ENCODE measurements around the gene BCAS4. TPM values are rescaled to one million over a fixed set of nuclear protein-coding genes. Genes with fewer than 3 reads are reported as not detected.

Gene BCAS4
- total RNA-seq, 1 experiment from 2014 or later, result 7.9 TPM

DNA sequence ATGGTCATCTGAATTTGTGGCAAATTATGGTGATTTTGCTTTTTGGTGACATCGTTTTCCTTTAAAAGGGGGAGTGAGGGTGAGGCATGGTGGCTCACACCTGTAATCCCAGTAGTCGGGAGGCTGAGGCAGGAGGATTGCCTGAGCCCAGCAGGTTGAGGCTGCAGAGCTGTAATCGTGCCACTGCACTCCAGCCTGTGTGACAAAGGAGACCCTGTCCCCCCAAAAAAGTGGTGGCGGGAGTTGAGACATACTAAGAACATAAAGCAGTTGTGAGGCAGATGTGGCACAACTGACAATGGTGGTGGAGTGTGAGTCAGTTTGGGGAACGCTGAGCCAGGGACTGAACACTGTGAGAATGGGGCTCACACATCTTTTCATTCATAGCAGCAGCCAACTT is 90.9 kb downstream of the BCAS4 start:
- no peaks in the 10 kb centered on the region for H3K4me1 Mint-ChIP-seq (ENCODE audit: insufficient read depth, unreplicated experiment)
- BruUV-seq (replicated peaks), result no TSS peak
- no peaks in the 10 kb centered on the region for H3K27me3 Mint-ChIP-seq (ENCODE audit: insufficient read depth, unreplicated experiment)
- H3K4me3 Mint-ChIP-seq (ENCODE audit: unreplicated experiment), result no peak overlapping the region
- intact Hi-C loops (cut with micrococcal nuclease), result loop anchor here (5.0 kb wide), 1 partner anchor 68 kb away; no protein-coding TSS in a partner anchor
- no peak for DNase-seq (ENCODE audit: unreplicated experiment)
- H3K36me3 Mint-ChIP-seq (ENCODE audit: insufficient read depth, unreplicated experiment), result peaks cover 44% of the 10 kb centered on the region
- ChIA-PET CTCF (interaction anchor here (0.6 to 2.4 kb wide), 8 partner anchors 8 to 101 kb away, joined by 3 to 13 read pairs (median 4); partner anchors contain the start of gene BCAS4), POLR2A (interaction anchor here (0.9 to 1.7 kb wide), 5 partner anchors 15 to 38 kb away, joined by 3 to 7 read pairs (median 5); no protein-coding TSS in a partner anchor)
- H3K9me3 Mint-ChIP-seq (ENCODE audit: unreplicated experiment), result no peaks in the 10 kb centered on the region
- TF ChIP-seq, protein P1, sequence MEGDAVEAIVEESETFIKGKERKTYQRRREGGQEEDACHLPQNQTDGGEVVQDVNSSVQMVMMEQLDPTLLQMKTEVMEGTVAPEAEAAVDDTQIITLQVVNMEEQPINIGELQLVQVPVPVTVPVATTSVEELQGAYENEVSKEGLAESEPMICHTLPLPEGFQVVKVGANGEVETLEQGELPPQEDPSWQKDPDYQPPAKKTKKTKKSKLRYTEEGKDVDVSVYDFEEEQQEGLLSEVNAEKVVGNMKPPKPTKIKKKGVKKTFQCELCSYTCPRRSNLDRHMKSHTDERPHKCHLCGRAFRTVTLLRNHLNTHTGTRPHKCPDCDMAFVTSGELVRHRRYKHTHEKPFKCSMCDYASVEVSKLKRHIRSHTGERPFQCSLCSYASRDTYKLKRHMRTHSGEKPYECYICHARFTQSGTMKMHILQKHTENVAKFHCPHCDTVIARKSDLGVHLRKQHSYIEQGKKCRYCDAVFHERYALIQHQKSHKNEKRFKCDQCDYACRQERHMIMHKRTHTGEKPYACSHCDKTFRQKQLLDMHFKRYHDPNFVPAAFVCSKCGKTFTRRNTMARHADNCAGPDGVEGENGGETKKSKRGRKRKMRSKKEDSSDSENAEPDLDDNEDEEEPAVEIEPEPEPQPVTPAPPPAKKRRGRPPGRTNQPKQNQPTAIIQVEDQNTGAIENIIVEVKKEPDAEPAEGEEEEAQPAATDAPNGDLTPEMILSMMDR (IDR thresholded peaks at IDR 0.05; ENCODE audit: unreplicated experiment), result no peak
- H3K27ac Mint-ChIP-seq (ENCODE audit: low read depth, unreplicated experiment), result no peak overlapping the region

DNA sequence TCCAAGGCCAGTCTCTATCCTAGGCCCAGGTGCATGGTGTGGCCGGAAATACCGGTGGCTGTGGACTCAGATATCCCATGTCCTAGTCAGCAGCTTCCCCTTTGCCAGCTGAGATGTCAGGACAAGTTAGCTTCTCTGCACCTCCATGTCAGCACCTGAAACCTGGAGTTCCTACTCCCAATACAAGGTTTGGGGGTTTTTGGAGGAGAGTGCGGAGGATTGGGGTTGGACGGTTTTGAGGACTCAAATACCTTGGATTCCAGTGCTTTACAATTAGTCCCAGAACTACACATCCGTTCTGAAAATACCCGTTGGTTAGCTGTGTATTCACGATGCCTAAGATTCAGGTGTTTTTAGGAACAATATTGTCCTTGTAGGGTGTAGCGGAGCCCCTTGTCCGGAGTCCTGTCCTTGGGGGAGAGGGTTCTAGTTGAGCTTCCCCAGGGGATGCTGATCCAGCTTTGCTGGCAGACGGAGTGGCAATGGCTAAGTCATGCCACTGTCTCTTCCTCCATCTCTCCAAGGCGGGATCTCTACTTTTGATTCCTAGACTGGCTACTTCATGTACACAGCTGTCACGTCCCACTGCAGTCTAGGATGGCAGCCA is 91.4 kb downstream of the BCAS4 start:
- Mint-ChIP-seq H3K27me3 (ENCODE audit: insufficient read depth, unreplicated experiment) (no peaks in the 10 kb centered on the region), H3K27ac (ENCODE audit: low read depth, unreplicated experiment) (no peak overlapping the region), H3K9me3 (ENCODE audit: unreplicated experiment) (no peaks in the 10 kb centered on the region), H3K4me1 (ENCODE audit: insufficient read depth, unreplicated experiment) (no peaks in the 10 kb centered on the region), H3K4me3 (ENCODE audit: unreplicated experiment) (no peak overlapping the region), H3K36me3 (ENCODE audit: insufficient read depth, unreplicated experiment) (peaks cover 49% of the 10 kb centered on the region)
- no peak for DNase-seq (ENCODE audit: unreplicated experiment)
- no TSS peak for BruUV-seq (replicated peaks)
- TF ChIP-seq, protein P1 (IDR thresholded peaks at IDR 0.05; ENCODE audit: unreplicated experiment), result no peak
- ChIA-PET POLR2A (interaction anchor here (0.9 to 1.4 kb wide), 4 partner anchors 14 to 39 kb away, joined by 3 to 7 read pairs (median 4); no protein-coding TSS in a partner anchor), CTCF (interaction anchor here (0.6 to 2.4 kb wide), 7 partner anchors 9 to 100 kb away, joined by 3 to 13 read pairs (median 4); partner anchors contain the start of gene BCAS4)
- intact Hi-C loops (cut with micrococcal nuclease), result loop anchor here (5.0 kb wide), 1 partner anchor 69 kb away; no protein-coding TSS in a partner anchor

DNA sequence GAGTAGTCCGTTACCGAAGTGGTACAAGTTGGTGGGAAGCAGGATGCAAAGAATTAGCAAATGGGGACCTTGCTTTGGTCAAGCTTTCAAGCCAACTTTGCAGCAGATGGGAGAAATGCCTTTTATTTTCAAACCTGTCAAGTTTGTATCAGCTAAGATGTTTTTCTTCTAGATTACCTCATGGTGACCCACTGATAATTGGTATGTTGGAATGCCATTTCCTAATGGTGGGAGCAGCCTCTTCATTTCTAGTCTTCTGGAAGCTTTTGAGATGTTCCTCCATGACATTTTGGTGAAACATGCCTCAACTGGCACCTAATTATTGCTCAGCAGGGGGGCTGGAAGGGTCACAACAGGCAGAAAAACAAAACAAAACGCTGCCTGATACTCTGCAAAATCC is 92.7 kb downstream of the BCAS4 start:
- intact Hi-C loops (cut with micrococcal nuclease), result loop anchor here (5.0 kb wide), 1 partner anchor 70 kb away; no protein-coding TSS in a partner anchor
- H3K9me3 Mint-ChIP-seq (ENCODE audit: unreplicated experiment), result no peaks in the 10 kb centered on the region
- TF ChIP-seq, protein P1 (IDR thresholded peaks at IDR 0.05; ENCODE audit: unreplicated experiment), result no peak
- ChIA-PET CTCF (interaction anchor here (0.8 kb wide), 1 partner anchor 34 kb away, joined by 3 read pairs; no protein-coding TSS in a partner anchor), POLR2A (interaction anchor here (0.7 to 0.8 kb wide), 2 partner anchors 19 to 39 kb away, joined by 3 read pairs; no protein-coding TSS in a partner anchor)
- H3K4me3 Mint-ChIP-seq (ENCODE audit: unreplicated experiment), result no peak overlapping the region
- no TSS peak for BruUV-seq (replicated peaks)
- H3K27ac Mint-ChIP-seq (ENCODE audit: low read depth, unreplicated experiment), result no peak overlapping the region
- DNase-seq (ENCODE audit: unreplicated experiment), result no peak
- H3K4me1 Mint-ChIP-seq (ENCODE audit: insufficient read depth, unreplicated experiment), result no peaks in the 10 kb centered on the region
- H3K36me3 Mint-ChIP-seq (ENCODE audit: insufficient read depth, unreplicated experiment), result peaks cover 61% of the 10 kb centered on the region
- no peaks in the 10 kb centered on the region for H3K27me3 Mint-ChIP-seq (ENCODE audit: insufficient read depth, unreplicated experiment)

DNA sequence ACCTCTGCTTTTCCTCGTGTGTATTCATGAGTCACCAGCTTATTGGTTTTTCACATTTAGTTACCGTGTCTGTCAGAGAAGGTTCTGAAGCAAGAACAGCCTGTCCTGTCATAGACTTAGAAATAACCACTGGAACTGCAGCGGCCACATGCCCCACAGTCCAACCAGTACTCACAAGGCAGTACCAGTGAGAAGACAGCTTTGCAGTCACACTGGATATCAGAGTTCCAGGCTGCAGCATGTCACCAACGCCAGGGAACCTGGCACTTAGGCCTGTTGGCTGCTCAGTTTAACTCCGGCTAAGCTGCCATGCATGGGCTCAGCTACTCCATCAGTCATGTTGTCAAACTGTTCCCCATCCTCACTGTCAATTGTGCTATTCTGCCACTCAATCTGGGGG is 96.3 kb downstream of the BCAS4 start:
- intact Hi-C loops (cut with micrococcal nuclease), result no loop called here
- peaks cover 87% of the 10 kb centered on the region for H3K36me3 Mint-ChIP-seq (ENCODE audit: insufficient read depth, unreplicated experiment)
- no peak overlapping the region for H3K4me3 Mint-ChIP-seq (ENCODE audit: unreplicated experiment)
- TF ChIP-seq, protein P1 (IDR thresholded peaks at IDR 0.05; ENCODE audit: unreplicated experiment), result no peak
- no peaks in the 10 kb centered on the region for H3K9me3 Mint-ChIP-seq (ENCODE audit: unreplicated experiment)
- CTCF ChIA-PET, result interaction anchor here (0.8 to 4.0 kb wide), 7 partner anchors 10 to 103 kb away, joined by 3 to 17 read pairs (median 3); no protein-coding TSS in a partner anchor
- no peak overlapping the region for H3K27ac Mint-ChIP-seq (ENCODE audit: low read depth, unreplicated experiment)
- H3K4me1 Mint-ChIP-seq (ENCODE audit: insufficient read depth, unreplicated experiment), result no peaks in the 10 kb centered on the region
- POLR2A ChIA-PET, result interaction anchor here (0.6 to 2.6 kb wide), 15 partner anchors 8 to 100 kb away, joined by 3 to 16 read pairs (median 4); partner anchors contain the start of genes BCAS4, DPM1 and MOCS3
- no peaks in the 10 kb centered on the region for H3K27me3 Mint-ChIP-seq (ENCODE audit: insufficient read depth, unreplicated experiment)
- no TSS peak for BruUV-seq (replicated peaks)
- no peak for DNase-seq (ENCODE audit: unreplicated experiment)

Data from MCF 10A (cell line).